Measurements from ENCODE around the gene PPIA. TPM values are rescaled to one million over a fixed set of nuclear protein-coding genes. Genes with fewer than 3 reads are reported as not detected.

The PPIA gene
- total RNA-seq, 2 experiments from 2014 or later, result 2,824 to 2,882 TPM

DNA sequence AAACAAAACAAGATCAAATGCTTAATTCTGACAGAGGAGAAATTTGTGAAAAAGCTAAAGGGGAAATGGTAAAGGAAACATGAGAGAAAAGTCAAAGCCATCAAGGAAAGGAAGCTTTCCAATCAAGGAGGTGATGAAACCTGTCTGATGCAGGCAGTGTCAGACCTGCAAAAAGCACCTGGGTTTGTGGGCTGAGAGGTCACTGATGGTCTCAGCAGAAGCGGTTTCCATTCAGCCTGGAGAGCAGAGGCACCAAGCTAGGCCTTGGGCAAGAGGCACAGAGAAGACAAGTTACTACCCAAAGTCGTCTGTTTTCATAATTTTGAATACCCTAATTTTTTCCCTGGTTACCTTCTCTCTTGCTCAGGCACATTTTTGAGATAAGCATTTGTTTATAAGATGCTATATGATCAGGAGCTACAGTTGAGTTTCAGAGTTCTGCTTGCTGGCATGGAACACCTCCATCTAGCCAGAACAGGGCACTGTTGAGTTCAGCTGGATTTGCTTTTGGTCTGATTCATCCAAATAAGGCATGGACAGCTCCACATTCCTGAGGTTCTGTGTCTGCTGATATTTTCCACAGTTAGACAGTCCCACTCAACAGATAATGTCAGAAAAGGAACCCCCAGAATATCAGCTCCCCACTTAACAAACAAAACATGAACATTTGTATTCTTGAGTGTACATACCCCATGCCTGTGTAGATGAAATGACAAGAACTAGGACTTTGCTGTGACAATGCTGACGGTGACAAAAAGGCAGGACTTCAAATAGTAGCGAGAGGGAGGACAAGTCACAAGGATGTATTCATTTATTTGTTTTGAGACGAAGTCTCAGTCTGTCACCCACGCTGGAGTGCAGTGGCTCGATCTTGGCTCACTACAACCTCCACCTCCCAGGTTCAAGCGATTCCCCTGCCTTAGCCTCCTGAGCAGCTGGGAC lies 4.9 kb upstream of the PPIA start:
- peaks cover 1% of the 10 kb centered on the region for H3K4me1 Mint-ChIP-seq (ENCODE audit: low read depth)
- no peaks in the 10 kb centered on the region for H3K27me3 Mint-ChIP-seq
- no peak overlapping the region for H3K4me3 Mint-ChIP-seq
- H3K27ac Mint-ChIP-seq, result no peak overlapping the region
- no peak for TF ChIP-seq CTCF (IDR thresholded peaks at IDR 0.05)
- ATAC-seq (no peak), DNase-seq (no peak)
- intact Hi-C loops (cut with micrococcal nuclease), result no loop called here
- H3K36me3 Mint-ChIP-seq (ENCODE audit: low read depth), result peaks cover 2% of the 10 kb centered on the region
- ChIA-PET POLR2A (interaction anchor here (0.5 to 1.9 kb wide), 6 partner anchors 10 to 148 kb away, joined by 3 to 6 read pairs (median 3); no protein-coding TSS in a partner anchor), CTCF (interaction anchor here (0.9 kb wide), 2 partner anchors 86 to 226 kb away, joined by 3 to 4 read pairs; no protein-coding TSS in a partner anchor)
- H3K9me3 Mint-ChIP-seq, result no peaks in the 10 kb centered on the region

DNA sequence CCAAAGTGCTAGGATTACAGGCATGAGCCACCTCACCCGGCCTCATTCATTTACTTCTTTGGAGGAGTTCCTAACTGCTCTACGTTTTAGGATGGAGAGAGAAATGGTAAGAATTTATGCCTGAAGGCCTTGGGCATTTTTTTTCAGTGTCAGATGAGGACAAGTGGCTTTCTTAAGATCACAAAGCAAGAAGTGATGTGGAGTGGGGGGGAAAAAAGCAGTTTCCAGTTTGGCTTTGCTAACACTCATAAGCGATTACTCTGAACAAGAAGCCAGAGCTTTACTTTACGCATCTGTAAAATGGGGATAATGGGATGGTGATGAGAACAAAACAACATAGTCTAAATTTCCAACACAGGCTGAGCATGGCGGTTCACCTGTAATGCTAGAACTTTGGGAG lies 2.6 kb upstream of the PPIA start:
- intact Hi-C loops (cut with micrococcal nuclease), result no loop called here
- H3K36me3 Mint-ChIP-seq (ENCODE audit: low read depth), result peaks cover 23% of the 10 kb centered on the region
- TF ChIP-seq CTCF (IDR thresholded peaks at IDR 0.05), result no peak
- ATAC-seq (no peak), DNase-seq (no peak)
- H3K4me3 Mint-ChIP-seq, result no peak overlapping the region
- H3K27me3 Mint-ChIP-seq, result no peaks in the 10 kb centered on the region
- H3K27ac Mint-ChIP-seq, result no peak overlapping the region
- peaks cover 6% of the 10 kb centered on the region for H3K4me1 Mint-ChIP-seq (ENCODE audit: low read depth)
- POLR2A ChIA-PET, result interaction anchor here (1.1 to 1.6 kb wide), 2 partner anchors 45 to 303 kb away, joined by 3 to 4 read pairs; no protein-coding TSS in a partner anchor
- no peaks in the 10 kb centered on the region for H3K9me3 Mint-ChIP-seq
- CTCF ChIA-PET, result no interaction called here

GRCh38 chr7:44794331-44794730 lies 2.1 kb upstream of the PPIA start:
- Mint-ChIP-seq H3K9me3 (no peaks in the 10 kb centered on the region), H3K4me3 (no peak overlapping the region), H3K27me3 (no peaks in the 10 kb centered on the region), H3K4me1 (ENCODE audit: low read depth) (peaks cover 7% of the 10 kb centered on the region), H3K27ac (no peak overlapping the region), H3K36me3 (ENCODE audit: low read depth) (peaks cover 26% of the 10 kb centered on the region)
- intact Hi-C loops (cut with micrococcal nuclease), result no loop called here
- POLR2A ChIA-PET, result interaction anchor here (1.1 to 1.8 kb wide), 3 partner anchors 45 to 303 kb away, joined by 3 to 6 read pairs (median 4); no protein-coding TSS in a partner anchor
- no peak for ATAC-seq
- no peak for TF ChIP-seq CTCF (IDR thresholded peaks at IDR 0.05)
- DNase-seq, result no peak
- CTCF ChIA-PET, result no interaction called here

- H3K36me3 Mint-ChIP-seq (ENCODE audit: low read depth), result peaks cover 43% of the 10 kb centered on the region
- CTCF ChIA-PET, result no interaction called here
- no peak for TF ChIP-seq CTCF (IDR thresholded peaks at IDR 0.05)
- H3K9me3 Mint-ChIP-seq, result no peaks in the 10 kb centered on the region
- ATAC-seq (peak; percentile 34), DNase-seq (no peak)
- H3K4me3 Mint-ChIP-seq, result peak overlapping the region; percentile 92
- peak overlapping the region; percentile 99 for H3K27ac Mint-ChIP-seq
- intact Hi-C loops (cut with micrococcal nuclease), result no loop called here
- POLR2A ChIA-PET, result interaction anchor here (1.0 to 1.8 kb wide), 4 partner anchors 8 to 51 kb away, joined by 3 to 6 read pairs (median 4); no protein-coding TSS in a partner anchor
- H3K4me1 Mint-ChIP-seq (ENCODE audit: low read depth), result peaks cover 21% of the 10 kb centered on the region
- no peaks in the 10 kb centered on the region for H3K27me3 Mint-ChIP-seq
Observed at GRCh38 chr7:44796034-44796503, 412 bp upstream of the PPIA start.
